Mesenchymal stem cell (in vitro differentiated cells and primary cell): ENCODE data around the gene NBEAL1.
A peak's percentile ranks its signal among the peaks of the same experiment; 100 is the strongest.
"Not testable (repeated sequence)": the region's sequence is repeated elsewhere in the genome, so short reads cannot be mapped to it uniquely, and the experiment has no call there.

Experiments used
- DNase-seq: peaks from one replicate; pipeline ENCODE4 v3.0.0-alpha.2; 2013
- H2AFZ ChIP-seq: one replicate; pipeline ENCODE4 v1.6.1; 2013; ENCODE audit warnings: low read depth, mild to moderate bottlenecking, control low read depth, inconsistent platforms, low read length, moderate library complexity
- H2AK5ac ChIP-seq: 2 replicates; pipeline ENCODE4 v1.6.1; 2013; ENCODE audit warnings: low read length, moderate library complexity, mild to moderate bottlenecking, inconsistent platforms; ENCODE audit not compliant: severe bottlenecking
- H2BK120ac ChIP-seq: one replicate; pipeline ENCODE4 v1.6.1; 2013; ENCODE audit warnings: low read depth, mild to moderate bottlenecking, inconsistent platforms, low read length, moderate library complexity
- H2BK12ac ChIP-seq, 2 experiments: one replicate each; pipeline ENCODE4 v1.6.1; 2013; ENCODE audit warnings: inconsistent platforms in 2 of 2, low read length in 2 of 2, mild to moderate bottlenecking in 2 of 2, moderate library complexity in 2 of 2, control low read depth in 1 of 2
- H2BK15ac ChIP-seq: one replicate; pipeline ENCODE4 v1.6.1; 2013; ENCODE audit warnings: mild to moderate bottlenecking, low read depth, inconsistent platforms; ENCODE audit not compliant: poor library complexity, severe bottlenecking
- H2BK5ac ChIP-seq: 2 replicates; pipeline ENCODE4 v1.6.1; 2013; ENCODE audit warnings: low read depth, mild to moderate bottlenecking, low read length, control low read depth, inconsistent platforms; ENCODE audit not compliant: poor library complexity, severe bottlenecking
- H3K14ac ChIP-seq, 2 experiments: one replicate each; pipeline ENCODE4 v1.6.1; 2013; ENCODE audit warnings: inconsistent platforms in 2 of 2, low read length in 2 of 2, control low read depth in 1 of 2, mild to moderate bottlenecking in 1 of 2, moderate library complexity in 1 of 2
- H3K18ac ChIP-seq, 2 experiments: one replicate each; pipeline ENCODE4 v1.6.1; 2013; ENCODE audit warnings: inconsistent platforms in 2 of 2, low read length in 2 of 2, control low read depth in 1 of 2, low read depth in 1 of 2, mild to moderate bottlenecking in 1 of 2
- H3K23ac ChIP-seq, 2 experiments: one replicate each; pipeline ENCODE4 v1.6.1; 2013; ENCODE audit warnings: inconsistent platforms in 2 of 2, low read length in 2 of 2, mild to moderate bottlenecking in 2 of 2, moderate library complexity in 2 of 2, control low read depth in 1 of 2
- H3K27ac ChIP-seq: 2 replicates; pipeline ENCODE4 v1.5.1; 2013; ENCODE audit warnings: mild to moderate bottlenecking, moderate library complexity, low read length, control low read depth, inconsistent platforms; ENCODE audit not compliant: poor library complexity, severe bottlenecking
- H3K27me3 ChIP-seq, 2 experiments: 2 replicates each; pipeline versions ENCODE4 v1.6.1 to v1.7.0; 2013; ENCODE audit warnings: low read length in 2 of 2, mild to moderate bottlenecking in 2 of 2, moderate library complexity in 2 of 2, control low read depth in 1 of 2, inconsistent platforms in 1 of 2; ENCODE audit not compliant: control insufficient read depth in 1 of 2, insufficient read depth in 1 of 2
- H3K36me3 ChIP-seq, 2 experiments: 2 replicates each; pipeline versions ENCODE4 v1.6.1 to v1.7.0; 2013; ENCODE audit warnings: low read length in 2 of 2, control low read depth in 1 of 2, inconsistent platforms in 1 of 2, low read depth in 1 of 2, mild to moderate bottlenecking in 1 of 2; ENCODE audit not compliant: insufficient read depth in 2 of 2, control insufficient read depth in 1 of 2
- H3K4ac ChIP-seq, 2 experiments: one replicate each; pipeline ENCODE4 v1.6.1; 2013; ENCODE audit warnings: inconsistent platforms in 2 of 2, low read length in 2 of 2, mild to moderate bottlenecking in 2 of 2, moderate library complexity in 2 of 2, control low read depth in 1 of 2, low read depth in 1 of 2
- H3K4me1 ChIP-seq: 2 replicates; pipeline ENCODE4 v1.6.1; 2013; ENCODE audit warnings: low read depth, low read length, control low read depth; ENCODE audit not compliant: control insufficient read depth, insufficient read depth
- H3K4me2 ChIP-seq: 2 replicates; pipeline ENCODE4 v1.6.1; 2013; ENCODE audit warnings: low read length, mild to moderate bottlenecking, inconsistent platforms; ENCODE audit not compliant: poor library complexity, severe bottlenecking
- H3K4me3 ChIP-seq, 2 experiments: 2 replicates each; pipeline versions ENCODE4 v1.5.1 to v1.7.0; 2013; ENCODE audit warnings: low read length in 2 of 2, mild to moderate bottlenecking in 2 of 2, control low read depth in 1 of 2, low read depth in 1 of 2; ENCODE audit not compliant: insufficient read depth in 1 of 2
- H3K79me1 ChIP-seq: replicated peaks from 2 replicates; pipeline ENCODE4 v1.6.1; 2013; ENCODE audit warnings: mild to moderate bottlenecking, control low read depth, low read length, inconsistent platforms; ENCODE audit not compliant: poor library complexity, severe bottlenecking
- H3K9ac ChIP-seq: 2 replicates; pipeline ENCODE4 v1.7.0; 2013; ENCODE audit warnings: mild to moderate bottlenecking, low read length, moderate library complexity
- H3K9me3 ChIP-seq: 2 replicates; pipeline ENCODE4 v1.7.0; 2013; ENCODE audit warnings: mild to moderate bottlenecking, low read length; ENCODE audit not compliant: control insufficient read depth
- H4K8ac ChIP-seq: one replicate; pipeline ENCODE4 v1.6.1; 2013; ENCODE audit warnings: inconsistent platforms, mild to moderate bottlenecking, low read length, moderate library complexity
- H4K91ac ChIP-seq: one replicate; pipeline ENCODE4 v1.6.1; 2013; ENCODE audit warnings: mild to moderate bottlenecking, low read length, inconsistent platforms
- WGBS: methylation state at CpG from one replicate; pipeline ENCODE4 v1.1.7; 2013; ENCODE audit warnings: mixed read lengths; 5-methylcytosine and 5-hydroxymethylcytosine counted together

Gene NBEAL1

DNA sequence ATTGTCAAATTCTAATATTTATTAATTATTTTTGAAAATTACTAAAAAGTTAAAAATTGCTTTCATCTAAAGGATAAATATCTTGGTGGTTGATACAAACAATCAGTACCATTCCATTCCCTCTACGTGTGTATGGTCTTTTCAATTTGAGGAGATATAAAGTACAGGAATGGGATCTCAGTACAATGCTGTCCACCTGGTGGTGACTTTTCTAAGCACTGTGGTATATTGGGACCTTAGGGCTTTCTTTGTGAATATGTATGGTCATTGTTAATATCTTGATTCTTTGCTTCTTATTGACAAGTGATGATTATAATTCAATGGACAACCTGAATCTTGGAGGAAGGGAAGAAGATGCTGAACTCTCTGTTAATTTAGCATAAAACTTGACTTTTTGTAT, 83.1 kb downstream of the NBEAL1 start:
- WGBS: 92% methylated on average over 1 of the region's 1 CpG
- no peak overlapping the region for H3K18ac ChIP-seq
- no peak overlapping the region for H3K27ac ChIP-seq
- no peak overlapping the region for H3K14ac ChIP-seq
- no peak overlapping the region for H3K4me2 ChIP-seq
- no peak overlapping the region for H3K4ac ChIP-seq
- H3K4me1 ChIP-seq: no peaks in the 10 kb centered on the region
- H3K9me3 ChIP-seq: peaks cover 2% of the 10 kb centered on the region
- H3K27me3 ChIP-seq: no peaks in the 10 kb centered on the region
- no peak overlapping the region for H2BK5ac ChIP-seq
- no peak overlapping the region for H2AK5ac ChIP-seq
- H2AFZ ChIP-seq: no peak overlapping the region
- H4K91ac ChIP-seq: no peak overlapping the region
- H2BK120ac ChIP-seq: no peak overlapping the region
- no peak overlapping the region for H4K8ac ChIP-seq
- H3K79me1 ChIP-seq: peaks cover 2% of the 10 kb centered on the region
- H3K9ac ChIP-seq: no peak overlapping the region
- H3K36me3 ChIP-seq: peaks cover 10 to 62% of the 10 kb centered on the region in 2 experiments
- no peak overlapping the region for H2BK12ac ChIP-seq
- H3K23ac ChIP-seq: no peak overlapping the region
- no peak overlapping the region for H2BK15ac ChIP-seq
- no peak overlapping the region for H3K4me3 ChIP-seq
- DNase-seq: peak; percentile 24

GRCh38 chr2:203102357-203102756, 87.7 kb downstream of the NBEAL1 start:
- H4K8ac ChIP-seq, H3K14ac ChIP-seq, H3K9ac ChIP-seq, H3K79me1 ChIP-seq, H3K4me3 ChIP-seq, H3K23ac ChIP-seq, H3K27me3 ChIP-seq, H2AK5ac ChIP-seq, H2BK12ac ChIP-seq, H3K27ac ChIP-seq, H3K4me1 ChIP-seq, H2BK120ac ChIP-seq, H3K18ac ChIP-seq, H2BK5ac ChIP-seq, H2BK15ac ChIP-seq, H2AFZ ChIP-seq, H3K4me2 ChIP-seq, H4K91ac ChIP-seq, H3K4ac ChIP-seq: not testable (repeated sequence)
- H3K9me3 ChIP-seq: peaks cover 21% of the 10 kb centered on the region
- H3K36me3 ChIP-seq: peaks cover 13 to 78% of the 10 kb centered on the region in 2 experiments
- WGBS: 64% methylated on average over 1 of the region's 1 CpG
- DNase-seq: peak; percentile 20

GRCh38 chr2:203104273-203104672, 89.6 kb downstream of the NBEAL1 start:
- H2BK5ac ChIP-seq: no peak overlapping the region
- no peak overlapping the region for H3K4me2 ChIP-seq
- no peak overlapping the region for H3K27ac ChIP-seq
- peaks cover 2% of the 10 kb centered on the region for H3K79me1 ChIP-seq
- H3K27me3 ChIP-seq: no peaks in the 10 kb centered on the region
- H4K91ac ChIP-seq: no peak overlapping the region
- H3K14ac ChIP-seq: no peak overlapping the region
- H3K4me1 ChIP-seq: no peaks in the 10 kb centered on the region
- H3K36me3 ChIP-seq: peaks cover 24 to 85% of the 10 kb centered on the region in 2 experiments
- no peak for DNase-seq
- H3K4me3 ChIP-seq: peak overlapping the region in 1 of 2 experiments; percentile 32
- H2BK120ac ChIP-seq: no peak overlapping the region
- no peak overlapping the region for H2BK15ac ChIP-seq
- no peak overlapping the region for H2BK12ac ChIP-seq
- no peak overlapping the region for H3K4ac ChIP-seq
- H2AFZ ChIP-seq: no peak overlapping the region
- no peak overlapping the region for H3K9ac ChIP-seq
- H3K18ac ChIP-seq: no peak overlapping the region
- H3K9me3 ChIP-seq: peaks cover 21% of the 10 kb centered on the region
- H4K8ac ChIP-seq: no peak overlapping the region
- no peak overlapping the region for H3K23ac ChIP-seq
- H2AK5ac ChIP-seq: no peak overlapping the region

- no peak overlapping the region for H4K91ac ChIP-seq
- no peak overlapping the region for H2AK5ac ChIP-seq
- H2BK5ac ChIP-seq: no peak overlapping the region
- no peak overlapping the region for H3K4me3 ChIP-seq
- peaks cover 25 to 79% of the 10 kb centered on the region in 2 experiments for H3K36me3 ChIP-seq
- H4K8ac ChIP-seq: no peak overlapping the region
- no peak overlapping the region for H3K23ac ChIP-seq
- H3K18ac ChIP-seq: no peak overlapping the region
- H3K14ac ChIP-seq: no peak overlapping the region
- peaks cover 5% of the 10 kb centered on the region for H3K79me1 ChIP-seq
- H2BK12ac ChIP-seq: no peak overlapping the region
- H3K4me2 ChIP-seq: no peak overlapping the region
- no peaks in the 10 kb centered on the region for H3K4me1 ChIP-seq
- no peak overlapping the region for H2AFZ ChIP-seq
- no peak for DNase-seq
- H3K27me3 ChIP-seq: no peaks in the 10 kb centered on the region
- H3K27ac ChIP-seq: no peak overlapping the region
- H3K9ac ChIP-seq: no peak overlapping the region
- no peak overlapping the region for H2BK15ac ChIP-seq
- H2BK120ac ChIP-seq: no peak overlapping the region
- no peak overlapping the region for H3K4ac ChIP-seq
- H3K9me3 ChIP-seq: peaks cover 21% of the 10 kb centered on the region
These were observed 91.3 kb downstream of the NBEAL1 start for GRCh38 chr2:203105996-203106395.
